GM19043 (cell line): ENCODE measurements around the gene SHANK3.

Source experiments
- ATAC-seq: cut with Tn5 transposase; IDR thresholded peaks from one replicate; pipeline ENCODE4 v1.9.1; 2021; ENCODE audit warnings: low read depth; ENCODE audit not compliant: unreplicated experiment

SHANK3 gene

GRCh38 chr22:50677493-50678217, 5.0 kb downstream of the SHANK3 start:
- no peak for ATAC-seq

- ATAC-seq = no peak
Measured at GRCh38 chr22:50678218-50678650, 5.6 kb downstream of the SHANK3 start.

DNA sequence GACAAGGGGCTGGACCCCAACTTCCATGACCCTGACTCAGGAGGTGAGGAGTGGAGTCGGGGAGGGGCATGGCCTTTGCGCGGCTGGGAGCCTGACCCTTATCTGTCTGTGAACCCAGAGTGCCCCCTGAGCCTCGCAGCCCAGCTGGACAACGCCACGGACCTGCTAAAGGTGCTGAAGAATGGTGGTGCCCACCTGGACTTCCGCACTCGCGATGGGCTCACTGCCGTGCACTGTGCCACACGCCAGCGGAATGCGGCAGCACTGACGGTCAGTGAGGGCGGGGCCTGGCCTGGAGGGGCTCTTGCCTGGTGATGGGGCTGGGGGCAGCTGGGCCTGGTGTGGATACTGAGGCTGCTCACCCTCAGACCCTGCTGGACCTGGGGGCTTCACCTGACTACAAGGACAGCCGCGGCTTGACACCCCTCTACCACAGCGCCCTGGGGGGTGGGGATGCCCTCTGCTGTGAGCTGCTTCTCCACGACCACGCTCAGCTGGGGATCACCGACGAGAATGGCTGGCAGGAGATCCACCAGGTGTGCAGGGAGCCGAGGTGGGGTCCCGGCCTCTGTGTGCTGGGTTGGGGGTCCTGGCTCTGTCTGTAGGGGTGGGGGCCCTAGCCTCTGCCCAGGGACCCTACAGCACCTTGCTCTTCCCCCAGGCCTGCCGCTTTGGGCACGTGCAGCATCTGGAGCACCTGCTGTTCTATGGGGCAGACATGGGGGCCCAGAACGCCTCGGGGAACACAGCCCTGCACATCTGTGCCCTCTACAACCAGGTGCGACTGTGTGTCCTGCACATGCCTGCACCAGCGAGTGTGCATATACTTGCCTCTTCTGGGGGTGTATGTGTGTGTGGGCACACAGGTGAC, 6.3 kb downstream of the SHANK3 start:
- no peak for ATAC-seq

DNA sequence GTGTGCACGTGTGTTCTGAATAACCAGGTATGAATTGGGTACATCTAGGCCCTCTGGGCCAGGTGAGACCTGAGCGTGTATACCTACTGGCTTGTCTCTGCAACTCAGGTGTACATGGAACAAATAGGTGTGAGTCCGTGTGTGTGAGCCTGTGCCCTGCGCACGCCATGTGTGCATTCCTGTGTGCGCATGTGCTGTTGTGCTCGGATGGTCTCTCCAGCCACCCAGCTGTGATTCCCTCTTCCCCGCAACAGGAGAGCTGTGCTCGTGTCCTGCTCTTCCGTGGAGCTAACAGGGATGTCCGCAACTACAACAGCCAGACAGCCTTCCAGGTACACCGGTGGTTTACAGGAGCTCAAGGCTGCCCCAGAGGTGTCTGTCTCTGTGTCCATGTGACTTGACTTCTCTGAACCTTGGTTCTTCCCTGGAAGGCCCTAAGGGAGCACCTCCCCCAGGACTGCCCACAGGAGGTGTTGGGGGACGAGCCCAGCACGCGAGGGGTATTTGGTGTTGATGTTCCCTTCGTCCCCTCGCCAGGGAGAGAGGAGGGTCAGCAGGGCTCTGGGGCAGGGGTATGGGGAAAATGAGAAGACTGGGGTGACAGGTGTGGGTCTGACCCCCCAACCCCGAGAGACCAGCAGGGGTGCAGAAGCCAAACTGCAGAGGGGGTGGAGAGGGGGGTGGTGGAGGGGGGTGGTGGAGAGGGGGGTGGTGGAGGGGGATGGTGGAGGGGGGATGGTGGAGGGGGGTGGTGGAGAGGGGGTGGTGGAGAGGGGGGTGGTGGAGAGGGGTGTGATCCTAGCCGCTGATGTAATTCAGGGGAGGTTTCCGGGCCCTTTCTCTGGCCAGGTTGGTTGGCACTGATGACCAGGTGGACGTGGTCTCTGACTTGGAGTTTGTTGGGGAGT, 10.7 kb downstream of the SHANK3 start:
- ATAC-seq = no peak

DNA sequence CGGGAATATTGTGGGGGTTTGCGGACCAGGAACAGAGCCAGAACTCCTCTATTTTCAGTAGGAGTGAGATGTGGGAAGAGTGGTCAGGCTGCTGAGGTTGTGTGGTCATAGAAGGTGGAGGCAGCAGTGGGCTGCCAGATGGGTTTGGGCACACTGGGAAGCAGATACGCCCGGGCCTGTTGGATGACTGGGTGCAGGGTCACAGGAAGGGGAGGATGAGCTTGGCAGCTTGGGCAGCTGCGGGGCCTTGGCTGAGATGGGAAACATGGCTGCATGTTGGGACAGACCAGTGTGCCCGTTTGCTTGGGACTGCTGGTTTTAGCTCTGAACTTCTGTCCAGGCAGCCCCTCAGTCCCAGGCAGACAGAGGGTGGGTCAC, 11.4 kb downstream of the SHANK3 start:
- ATAC-seq = no peak

GRCh38 chr22:50684501-50684900, 11.9 kb downstream of the SHANK3 start:
- no peak for ATAC-seq

GRCh38 chr22:50684986-50685385, 12.4 kb downstream of the SHANK3 start:
- no peak for ATAC-seq

GRCh38 chr22:50686794-50687193, 14.2 kb downstream of the SHANK3 start:
- no peak for ATAC-seq

GRCh38 chr22:50687829-50688228, 15.2 kb downstream of the SHANK3 start:
- no peak for ATAC-seq

- ATAC-seq = no peak
Measured at GRCh38 chr22:50688448-50688847, 15.8 kb downstream of the SHANK3 start.

DNA sequence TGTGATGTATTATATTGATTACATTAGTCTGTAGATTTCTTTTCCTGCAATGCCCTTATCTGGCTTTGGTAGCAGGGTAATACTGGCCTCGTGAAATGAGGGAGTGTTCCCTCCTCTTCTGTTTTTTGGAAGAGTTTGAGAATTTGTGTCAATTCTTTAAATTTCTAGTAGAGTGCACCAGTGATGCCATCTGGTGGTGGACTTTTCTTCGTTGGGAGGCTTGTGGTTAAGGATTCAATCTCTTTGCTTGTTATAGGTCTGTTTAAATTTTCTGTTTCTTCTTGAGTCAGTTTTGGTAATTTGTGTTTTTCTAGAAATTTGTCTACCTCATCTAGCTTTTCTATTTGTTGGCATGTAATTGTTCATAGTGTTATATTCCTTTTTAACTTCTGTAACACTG, 18.9 kb downstream of the SHANK3 start:
- ATAC-seq = no peak

DNA sequence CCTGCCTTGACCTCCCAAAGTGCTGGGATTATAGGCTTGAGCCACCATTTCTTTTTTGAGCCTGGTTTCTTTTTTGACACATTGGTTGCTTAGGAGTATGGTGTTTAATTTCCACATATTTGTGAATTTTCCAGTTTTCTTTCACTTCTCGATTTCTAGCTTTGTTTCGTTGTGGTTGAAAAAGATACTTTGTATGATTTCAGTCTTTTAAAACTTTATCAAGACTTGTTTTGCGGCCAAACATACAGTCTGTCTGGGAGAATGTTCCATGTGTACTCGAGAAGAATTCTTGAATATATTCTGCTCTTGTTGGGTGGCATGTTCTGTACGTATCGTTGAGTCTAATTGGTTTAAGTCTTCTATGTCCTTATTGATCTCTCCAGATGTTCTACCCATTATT, 20.8 kb downstream of the SHANK3 start:
- no peak for ATAC-seq

- ATAC-seq = no peak
Measured at GRCh38 chr22:50694099-50694605, 21.5 kb downstream of the SHANK3 start.

DNA sequence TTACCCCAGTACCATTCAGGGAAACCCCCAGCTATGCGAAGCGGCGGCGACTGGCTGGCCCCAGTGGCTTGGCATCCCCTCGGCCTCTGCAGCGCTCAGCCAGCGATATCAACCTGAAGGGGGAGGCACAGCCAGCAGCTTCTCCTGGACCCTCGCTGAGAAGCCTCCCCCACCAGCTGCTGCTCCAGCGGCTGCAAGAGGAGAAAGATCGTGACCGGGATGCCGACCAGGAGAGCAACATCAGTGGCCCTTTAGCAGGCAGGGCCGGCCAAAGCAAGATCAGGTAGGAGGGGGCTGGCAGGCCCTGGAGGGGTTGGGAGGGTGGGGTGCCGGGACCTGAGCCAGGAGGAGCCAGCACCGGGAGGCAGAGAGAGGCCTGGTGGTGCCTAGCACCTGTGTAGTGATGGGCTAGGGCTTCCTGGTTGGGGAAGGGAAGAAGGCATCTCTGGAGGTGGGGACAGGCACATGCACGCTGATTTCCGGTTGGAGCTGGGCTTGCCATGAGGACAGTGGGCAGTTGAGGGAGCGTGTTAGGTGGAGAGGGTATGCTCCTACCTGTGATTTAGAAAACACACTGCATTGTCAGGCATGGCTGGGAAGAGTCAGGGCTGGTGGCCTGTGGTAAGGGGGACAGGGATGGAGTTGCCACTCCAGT, 22.3 kb downstream of the SHANK3 start:
- no peak for ATAC-seq

DNA sequence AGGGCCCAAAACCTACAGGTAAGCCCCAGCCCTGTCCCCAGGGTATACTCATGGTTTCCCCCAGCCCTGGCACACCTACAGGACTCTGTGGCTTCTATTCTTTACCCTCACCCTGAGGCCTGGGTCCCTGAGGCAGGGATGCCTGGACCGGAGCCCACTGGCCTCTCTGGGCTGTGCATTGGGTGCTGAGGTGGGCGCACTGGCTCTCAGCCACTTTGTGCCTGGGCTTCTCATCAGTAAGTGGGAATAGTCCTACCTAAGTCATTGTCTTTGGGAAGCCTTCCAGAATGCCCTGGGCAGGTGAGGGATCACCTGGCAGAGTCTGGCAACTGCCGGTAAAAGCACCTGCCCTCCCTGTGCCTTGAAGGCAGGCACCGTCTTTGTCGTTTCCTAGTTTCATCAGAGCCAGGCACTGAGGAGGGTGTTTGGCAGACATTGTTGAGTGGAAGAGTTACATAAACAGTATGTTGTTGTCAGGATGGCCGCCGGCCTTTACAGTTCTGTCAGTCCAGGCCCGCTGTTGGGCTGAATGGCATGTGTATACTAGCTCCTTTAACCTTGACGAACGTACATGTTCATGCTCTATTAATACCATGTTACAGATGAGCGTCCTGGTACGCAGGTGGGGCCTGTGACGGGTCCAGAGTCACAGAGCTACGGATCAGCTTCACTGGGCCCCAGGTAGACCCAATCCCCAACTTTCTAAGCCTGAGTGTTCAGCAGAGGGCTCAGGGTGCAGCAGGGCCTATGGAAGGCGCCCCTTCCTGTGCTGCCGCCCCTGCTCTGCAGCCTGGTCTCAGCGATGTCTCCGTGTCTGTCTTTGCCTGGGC, 23.0 kb downstream of the SHANK3 start:
- no peak for ATAC-seq

DNA sequence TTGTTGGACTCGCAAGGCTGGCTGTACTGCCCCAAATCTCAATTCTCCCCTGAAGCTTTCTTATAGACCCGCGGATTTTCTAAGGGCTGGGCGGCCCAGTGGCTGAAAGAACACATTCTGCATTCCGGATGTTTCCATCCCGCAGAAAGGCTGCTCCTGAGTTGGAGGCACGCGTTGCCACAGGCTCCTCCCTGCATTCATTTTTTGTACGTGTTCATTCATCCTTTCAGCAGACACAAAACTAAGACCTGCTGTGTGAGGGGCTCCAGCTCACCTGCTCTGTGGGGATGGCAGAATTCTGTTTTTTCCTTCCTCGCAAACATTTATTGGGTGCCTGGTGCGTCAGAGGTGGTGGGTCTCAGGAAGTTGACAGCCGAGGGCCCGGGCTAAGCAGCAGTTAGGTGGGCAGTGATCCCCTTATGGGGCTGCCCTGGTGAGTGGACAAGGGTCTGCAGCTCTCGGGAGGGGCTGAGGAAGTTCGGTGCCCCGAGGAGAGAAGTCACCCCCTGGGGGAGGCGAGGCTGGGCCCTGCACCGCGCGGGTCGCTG, 23.7 kb downstream of the SHANK3 start:
- ATAC-seq = no peak

DNA sequence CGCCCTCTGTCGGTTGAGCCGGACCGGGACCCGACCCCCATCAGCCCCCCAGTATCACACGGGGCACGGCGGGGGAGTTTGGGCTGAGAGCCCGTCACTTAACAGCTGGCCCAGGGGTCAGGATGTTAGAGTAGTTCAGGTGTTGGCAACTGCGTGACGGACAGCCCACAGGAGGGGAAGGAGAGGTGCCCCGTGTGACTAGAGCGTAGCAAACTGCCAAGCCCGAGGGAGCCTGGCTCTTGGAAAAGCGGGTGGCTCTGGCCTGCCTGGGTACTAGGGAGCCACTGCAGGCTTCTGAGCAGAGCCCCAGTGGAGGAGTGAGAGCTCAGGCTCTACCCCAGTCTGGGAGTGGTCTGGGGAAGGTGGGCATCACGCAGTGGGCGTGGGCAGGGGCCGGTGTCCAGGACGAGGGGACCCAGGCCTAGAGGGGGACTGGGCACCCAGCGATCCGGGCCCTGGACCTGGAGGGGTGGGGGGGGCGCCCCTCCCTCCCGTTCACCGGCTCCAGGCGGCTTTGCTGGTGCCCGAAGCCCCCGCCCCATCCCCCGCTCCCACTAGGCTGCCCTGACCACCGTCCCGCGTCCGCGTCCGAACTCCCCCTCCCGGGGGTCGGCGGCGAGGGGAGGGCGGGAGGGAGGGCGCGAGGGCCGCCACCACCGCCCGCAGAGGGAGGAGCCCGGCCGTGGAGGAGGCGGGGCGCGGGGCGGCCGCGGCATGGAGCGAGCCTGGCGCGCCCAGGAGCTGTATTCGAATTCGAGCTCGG, 24.4 kb downstream of the SHANK3 start:
- no peak for ATAC-seq
